A549 (cell line): ENCODE results near the gene PLPP3. TPM values are rescaled to one million over a fixed set of nuclear protein-coding genes. Genes with fewer than 3 reads are reported as not detected.
A peak's percentile ranks its signal among the peaks of the same experiment; 100 is the strongest.

Source experiments
- ATAC-seq, 2 experiments: fragments of 200-7000 bp in 1 of 2; fragments of >200 bp in 1 of 2; cut with Nextera tagmentation in 1 of 2; cut with Tn5 transposase in 1 of 2; 3 replicates each; pipeline versions ENCODE4 v1.8.0 to v1.9.1; 2018 to 2020; ENCODE audit warnings: mild to moderate bottlenecking in 1 of 2, moderate library complexity in 1 of 2
- CTCF ChIA-PET: fragments of 300-600 bp; sonication (Branson Sonifier 250); formaldehyde crosslinking; extraction: SDS; loops from one replicate; lab custom pipeline; 2021; ENCODE audit warnings: antibody characterized with exemption, inconsistent platforms; lab: Yijun Ruan, JAX
- POLR2A ChIA-PET: fragments of 350-600 bp; formaldehyde crosslinking; extraction: SDS; loops from one replicate; lab custom pipeline; 2021; ENCODE audit warnings: antibody characterized with exemption, inconsistent platforms; lab: Yijun Ruan, JAX
- DNase-seq, 2 experiments: peaks; one replicate each; pipeline versions ENCODE4 v3.0.0 to v3.0.0-alpha.2; 2011 to 2016; ENCODE audit warnings: low read depth in 1 of 2, low spot score in 1 of 2
- FAIRE-seq: peaks from 2 replicates; lab custom pipeline; 2011; peaks lifted over from hg19 to GRCh38; lab: Jason Lieb, UNC
- H3K27ac ChIP-seq, 2 experiments: fragments of >200 bp; sonication (Bioruptor Twin); formaldehyde crosslinking; 3 replicates each; pipeline ENCODE4 v1.5.1; 2016 to 2017
- H3K4me1 ChIP-seq: fragments of >200 bp; sonication (Bioruptor Twin); formaldehyde crosslinking; 3 replicates; pipeline ENCODE4 v1.6.1; 2016
- H3K4me2 ChIP-seq: fragments of >200 bp; sonication (Bioruptor Twin); formaldehyde crosslinking; 3 replicates; pipeline ENCODE4 v1.6.1; 2016
- H3K4me3 ChIP-seq: fragments of >200 bp; sonication (Bioruptor Twin); formaldehyde crosslinking; 3 replicates; pipeline ENCODE4 v1.5.1; 2016
- H3K9me3 ChIP-seq: fragments of >200 bp; sonication (Bioruptor Twin); formaldehyde crosslinking; 3 replicates; pipeline ENCODE4 v1.6.1; 2016
- ATOH8 ChIP-seq: fragments of 250-450 bp; sonication (Bioruptor Pico); IDR thresholded peaks from 2 replicates; pipeline ENCODE4 v1.5.0; 2020; ENCODE audit warnings: low read depth, mild to moderate bottlenecking, moderate library complexity
- BCL3 ChIP-seq: fragments of >200 bp; sonication (Bioruptor Twin); formaldehyde crosslinking; IDR thresholded peaks from 3 replicates; pipeline ENCODE4 v1.6.1; 2016
- BHLHE40 ChIP-seq: IDR thresholded peaks from 2 replicates; pipeline ENCODE4 v1.6.1; 2012; ENCODE audit warnings: low read depth, low read length, inconsistent platforms
- CBX2 ChIP-seq: fragments of 200-600 bp; sonication (generic); IDR thresholded peaks from 2 replicates; pipeline ENCODE4 v1.6.1; 2016; ENCODE audit warnings: low read depth, mild to moderate bottlenecking, borderline replicate concordance
- CBX8 ChIP-seq: fragments of 200-600 bp; sonication (generic); IDR thresholded peaks from 2 replicates; pipeline ENCODE4 v1.6.1; 2016
- CHD2 ChIP-seq: fragments of 150-350 bp; IDR thresholded peaks from 2 replicates; pipeline ENCODE4 v1.6.1; 2014; ENCODE audit warnings: low read length; ENCODE audit not compliant: partially characterized antibody
- ELK1 ChIP-seq: fragments of 150-350 bp; IDR thresholded peaks from 2 replicates; pipeline ENCODE4 v1.6.1; 2014; ENCODE audit warnings: low read depth, mild to moderate bottlenecking, low read length
- EP300 ChIP-seq, 2 experiments: fragments of >200 bp; sonication (Bioruptor Twin); formaldehyde crosslinking; IDR thresholded peaks; 2 replicates in 1 of 2; 3 replicates in 1 of 2; pipeline ENCODE4 v1.6.1; 2016 to 2017
- FOSB ChIP-seq: fragments of 250-450 bp; sonication (Bioruptor Pico); IDR thresholded peaks from 2 replicates; pipeline ENCODE4 v1.5.0; 2020; ENCODE audit warnings: mild to moderate bottlenecking, moderate library complexity
- GATA3 ChIP-seq: IDR thresholded peaks from 2 replicates; pipeline ENCODE4 v1.6.1; 2012; ENCODE audit warnings: borderline replicate concordance
- HDAC2 ChIP-seq: fragments of 200-600 bp; sonication (generic); IDR thresholded peaks from 2 replicates; pipeline ENCODE4 v1.6.1; 2016
- HOXA7 ChIP-seq: fragments of 250-450 bp; sonication (Bioruptor Pico); IDR thresholded peaks from 2 replicates; pipeline ENCODE4 v1.5.0; 2020; ENCODE audit warnings: mild to moderate bottlenecking, moderate library complexity
- JUNB ChIP-seq: fragments of >200 bp; sonication (Bioruptor Twin); formaldehyde crosslinking; IDR thresholded peaks from 2 replicates; pipeline ENCODE4 v1.6.1; 2016
- KDM1A ChIP-seq: fragments of 200-600 bp; sonication (generic); IDR thresholded peaks from 2 replicates; pipeline ENCODE4 v1.6.1; 2016; ENCODE audit warnings: low read depth, mild to moderate bottlenecking
- KDM5A ChIP-seq: fragments of 200-600 bp; sonication (generic); IDR thresholded peaks from 2 replicates; pipeline ENCODE4 v1.6.1; 2016; ENCODE audit warnings: antibody characterized with exemption, mild to moderate bottlenecking
- MYC ChIP-seq: IDR thresholded peaks from 2 replicates; pipeline ENCODE4 v1.6.1; 2012; ENCODE audit warnings: mild to moderate bottlenecking, inconsistent platforms, low read length, improper control_type of control experiment, borderline replicate concordance
- NPAS2 ChIP-seq: fragments of 250-450 bp; sonication (Bioruptor Pico); IDR thresholded peaks from 2 replicates; pipeline ENCODE4 v1.8.0; 2022; ENCODE audit warnings: mild to moderate bottlenecking, moderate library complexity, borderline replicate concordance
- NR3C1 ChIP-seq: fragments of >200 bp; sonication (Bioruptor Twin); formaldehyde crosslinking; IDR thresholded peaks from 3 replicates; pipeline ENCODE4 v1.6.1; 2017
- PHF8 ChIP-seq: fragments of 200-600 bp; sonication (generic); IDR thresholded peaks from 2 replicates; pipeline ENCODE4 v1.6.1; 2016; ENCODE audit warnings: low read depth, mild to moderate bottlenecking, antibody characterized with exemption, moderate library complexity, borderline replicate concordance
- POLR2A ChIP-seq: IDR thresholded peaks from 2 replicates; pipeline ENCODE4 v1.6.1; 2012; ENCODE audit warnings: mild to moderate bottlenecking, low read length
- RCOR1 ChIP-seq: fragments of 150-350 bp; IDR thresholded peaks from 2 replicates; pipeline ENCODE4 v1.6.1; 2014; ENCODE audit warnings: antibody characterized with exemption, low read length, low read depth
- RFX5 ChIP-seq: fragments of 450-650 bp; IDR thresholded peaks from 2 replicates; pipeline ENCODE4 v1.7.1; 2014; ENCODE audit warnings: antibody characterized with exemption, mild to moderate bottlenecking, moderate library complexity
- SMC3 ChIP-seq: fragments of >200 bp; sonication (Bioruptor Twin); formaldehyde crosslinking; IDR thresholded peaks from 3 replicates; pipeline ENCODE4 v1.6.1; 2018; ENCODE audit warnings: inconsistent platforms
- TFCP2L1 ChIP-seq: fragments of 250-450 bp; sonication (Bioruptor Pico); IDR thresholded peaks from 2 replicates; pipeline ENCODE4 v1.5.0; 2021; ENCODE audit warnings: mild to moderate bottlenecking
- ZFP36 ChIP-seq: fragments of 450-650 bp; IDR thresholded peaks from 2 replicates; pipeline ENCODE4 v1.6.1; 2014; ENCODE audit warnings: borderline replicate concordance; ENCODE audit not compliant: partially characterized antibody
- WGBS: methylation state at CpG from one replicate; pipeline ENCODE4 v1.1.6; 2017; ENCODE audit errors: missing lambda C conversion rate; 5-methylcytosine and 5-hydroxymethylcytosine counted together
- polyA plus RNA-seq, 4 experiments: library from polyadenylated mRNA; depleted of rRNA in 3 of 4; stranded (reverse); fragments of >200 nt; fragmentation: RNase III in 1 of 4; extraction: RNeasy Plus Mini Kit Qiagen cat#74134 plus additional on column Dnase treatment in 1 of 4; gene quantifications; 2 replicates in 3 of 4; 3 replicates in 1 of 4; pipeline ENCODE4 v1.2.3, GENCODE V29; 2011 to 2017
- TF ChIP-seq, protein P1 (sequence below): fragments of >200 bp; sonication (Bioruptor Twin); formaldehyde crosslinking; IDR thresholded peaks from 2 replicates; pipeline ENCODE4 v1.6.1; 2016

The PLPP3 gene
- polyA plus RNA-seq, 2 of the 4 experiments (the other 2 are of a cell fraction), result 23.6 to 25.6 TPM

- ChIA-PET CTCF (interaction anchor here (1.1 to 1.8 kb wide), 5 partner anchors 8 to 1291 kb away, joined by 3 to 6 read pairs (median 5); no protein-coding TSS in a partner anchor), POLR2A (no interaction called here)
- FAIRE-seq, result no peak
- peak overlapping the region; percentile 95 for H3K4me2 ChIP-seq
- H3K27ac ChIP-seq, result no peak overlapping the region
- no peak for DNase-seq
- peak overlapping the region; percentile 80; the same call in 1 of the 3 replicates for H3K4me3 ChIP-seq
- peaks cover 53% of the 10 kb centered on the region for H3K4me1 ChIP-seq
- no peak for ATAC-seq
- 74% methylated on average over 3 of the region's 3 CpGs for WGBS
- no peaks in the 10 kb centered on the region for H3K9me3 ChIP-seq
- TF ChIP-seq RCOR1 (no peak), FOSB (no peak), ATOH8 (no peak), KDM1A (no peak), NR3C1 (no peak), BHLHE40 (no peak), NPAS2 (CRISPR knock-in tag) (no peak), CHD2 (no peak), TFCP2L1 (CRISPR knock-in tag) (no peak)
- TF ChIP-seq, protein P1, sequence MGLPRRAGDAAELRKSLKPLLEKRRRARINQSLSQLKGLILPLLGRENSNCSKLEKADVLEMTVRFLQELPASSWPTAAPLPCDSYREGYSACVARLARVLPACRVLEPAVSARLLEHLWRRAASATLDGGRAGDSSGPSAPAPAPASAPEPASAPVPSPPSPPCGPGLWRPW, result no peak
Observed at GRCh38 chr1:56575865-56576264, 3.5 kb downstream of the PLPP3 start.

DNA sequence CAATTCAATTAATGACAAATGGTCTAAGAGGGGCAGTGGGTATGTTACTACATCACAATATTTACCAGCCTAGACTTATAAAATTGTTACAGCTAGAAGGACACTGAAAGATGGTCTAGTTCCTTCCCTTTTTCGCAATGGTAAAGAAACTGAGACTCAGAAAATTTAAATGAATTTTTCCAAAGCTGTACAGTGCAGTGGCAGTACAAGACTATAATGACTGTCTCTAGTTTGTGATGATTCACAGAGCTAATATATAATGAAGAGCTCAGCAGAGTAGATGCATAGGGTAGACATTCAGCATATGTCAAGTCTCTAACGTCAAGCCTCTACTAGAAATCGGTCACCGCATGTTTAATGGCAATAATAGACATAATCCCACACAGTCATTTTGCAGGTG, 4.6 kb downstream of the PLPP3 start:
- POLR2A ChIA-PET, result no interaction called here
- Histone ChIP-seq H3K9me3 (no peaks in the 10 kb centered on the region), H3K4me3 (no peak overlapping the region), H3K4me1 (peaks cover 58% of the 10 kb centered on the region), H3K4me2 (peak overlapping the region; percentile 95; the same call in 2 of the 3 replicates), H3K27ac (no peak overlapping the region)
- WGBS, result 93% methylated on average over 4 of the region's 4 CpGs
- TF ChIP-seq SMC3, result no peak
- FAIRE-seq (no peak), ATAC-seq (no peak), DNase-seq (no peak)
- CTCF ChIA-PET, result interaction anchor here (1.0 to 1.2 kb wide), 2 partner anchors 11 to 1298 kb away, joined by 3 read pairs; no protein-coding TSS in a partner anchor

- 87% methylated on average over 4 of the region's 4 CpGs for WGBS
- ChIA-PET CTCF (interaction anchor here (0.7 kb wide), 1 partner anchor 319 kb away, joined by 3 read pairs; no protein-coding TSS in a partner anchor), POLR2A (no interaction called here)
- DNase-seq, result no peak
- no peak overlapping the region for H3K27ac ChIP-seq
- no peak for ATAC-seq
- peak overlapping the region; percentile 38 for H3K4me2 ChIP-seq
- no peaks in the 10 kb centered on the region for H3K9me3 ChIP-seq
- peaks cover 65% of the 10 kb centered on the region for H3K4me1 ChIP-seq
- H3K4me3 ChIP-seq, result no peak overlapping the region
- TF ChIP-seq BCL3 (no peak), PHF8 (no peak), HOXA7 (CRISPR knock-in tag) (no peak), JUNB (no peak), NR3C1 (no peak), KDM1A (no peak), ELK1 (no peak), KDM5A (no peak), TFCP2L1 (CRISPR knock-in tag) (no peak), ZFP36 (no peak), CBX2 (no peak), HDAC2 (no peak), SMC3 (no peak), BHLHE40 (no peak), RFX5 (no peak), CBX8 (no peak), GATA3 (no peak), EP300 (IDR thresholded peaks at IDR 0.05) (no peak), POLR2A (no peak), MYC (no peak)
- no peak for FAIRE-seq
Observed at GRCh38 chr1:56573311-56573710, 6.1 kb downstream of the PLPP3 start.
